Neural cell (in vitro differentiated cells): ENCODE results near the gene FKBP1B.

Source experiments
- EZH2 ChIP-seq: fragments of 200-600, 300-800 bp; shearing (Covaris generic), sonication (generic); IDR thresholded peaks from 2 replicates; pipeline ENCODE4 v1.6.1; 2014; ENCODE audit warnings: antibody characterized with exemption, low read length, borderline replicate concordance, mild to moderate bottlenecking; ENCODE audit not compliant: insufficient read depth, poor library complexity, severe bottlenecking
- SMC3 ChIP-seq: fragments of 450-650 bp; conservative IDR thresholded peaks from 2 replicates; pipeline ENCODE4 v1.6.1; 2014; ENCODE audit warnings: antibody characterized with exemption, mild to moderate bottlenecking, moderate library complexity; ENCODE audit not compliant: poor library complexity
- TF ChIP-seq, protein P1 (sequence below): fragments of 450-650 bp; IDR thresholded peaks from 2 replicates; pipeline ENCODE4 v1.5.1; 2014; ENCODE audit warnings: antibody characterized with exemption, mild to moderate bottlenecking, moderate library complexity; ENCODE audit not compliant: poor library complexity, severe bottlenecking

GRCh38 chr2:24087032-24087431, 37.5 kb downstream of the FKBP1B start:
- TF ChIP-seq, protein P1, sequence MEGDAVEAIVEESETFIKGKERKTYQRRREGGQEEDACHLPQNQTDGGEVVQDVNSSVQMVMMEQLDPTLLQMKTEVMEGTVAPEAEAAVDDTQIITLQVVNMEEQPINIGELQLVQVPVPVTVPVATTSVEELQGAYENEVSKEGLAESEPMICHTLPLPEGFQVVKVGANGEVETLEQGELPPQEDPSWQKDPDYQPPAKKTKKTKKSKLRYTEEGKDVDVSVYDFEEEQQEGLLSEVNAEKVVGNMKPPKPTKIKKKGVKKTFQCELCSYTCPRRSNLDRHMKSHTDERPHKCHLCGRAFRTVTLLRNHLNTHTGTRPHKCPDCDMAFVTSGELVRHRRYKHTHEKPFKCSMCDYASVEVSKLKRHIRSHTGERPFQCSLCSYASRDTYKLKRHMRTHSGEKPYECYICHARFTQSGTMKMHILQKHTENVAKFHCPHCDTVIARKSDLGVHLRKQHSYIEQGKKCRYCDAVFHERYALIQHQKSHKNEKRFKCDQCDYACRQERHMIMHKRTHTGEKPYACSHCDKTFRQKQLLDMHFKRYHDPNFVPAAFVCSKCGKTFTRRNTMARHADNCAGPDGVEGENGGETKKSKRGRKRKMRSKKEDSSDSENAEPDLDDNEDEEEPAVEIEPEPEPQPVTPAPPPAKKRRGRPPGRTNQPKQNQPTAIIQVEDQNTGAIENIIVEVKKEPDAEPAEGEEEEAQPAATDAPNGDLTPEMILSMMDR: no peak
- TF ChIP-seq EZH2: no peak
- no peak for TF ChIP-seq SMC3
